Muscle of back (tissue), 13 donors: ENCODE measurements around the gene SFXN5. TPM values are rescaled to one million over a fixed set of nuclear protein-coding genes. Genes with fewer than 3 reads are reported as not detected.
A peak's percentile ranks its signal among the peaks of the same experiment; 100 is the strongest.
"Not testable (repeated sequence)": the region's sequence is repeated elsewhere in the genome, so short reads cannot be mapped to it uniquely, and the experiment has no call there.

ENCODE experiments used
- DNase-seq, 3 donors: peaks; one replicate each; pipeline versions ENCODE4 v3.0.0 to v3.0.0-alpha.2; 2013
- long read RNA-seq, 9 donors: transcript quantifications; one replicate each; lab custom pipeline, GENCODE V29; 2026
- polyA plus RNA-seq, 10 donors: library from polyadenylated mRNA; unstranded; fragments of 120-200 nt; gene quantifications; one replicate each; pipeline ENCODE4 v1.2.1, GENCODE V29; 2013; ENCODE audit not compliant: insufficient read length in 10 of 10

SFXN5 gene, protein sequence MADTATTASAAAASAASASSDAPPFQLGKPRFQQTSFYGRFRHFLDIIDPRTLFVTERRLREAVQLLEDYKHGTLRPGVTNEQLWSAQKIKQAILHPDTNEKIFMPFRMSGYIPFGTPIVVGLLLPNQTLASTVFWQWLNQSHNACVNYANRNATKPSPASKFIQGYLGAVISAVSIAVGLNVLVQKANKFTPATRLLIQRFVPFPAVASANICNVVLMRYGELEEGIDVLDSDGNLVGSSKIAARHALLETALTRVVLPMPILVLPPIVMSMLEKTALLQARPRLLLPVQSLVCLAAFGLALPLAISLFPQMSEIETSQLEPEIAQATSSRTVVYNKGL
- 1 to 10 TPM; 4.8 to 7.8 (median 6.3) TPM for polyA plus RNA-seq
- long read RNA-seq, donor 1, result 0 reads
- long read RNA-seq, donor 2, result 0 reads
- long read RNA-seq, donor 3, result 0 reads
- long read RNA-seq, donor 4, result 0 reads
- long read RNA-seq, donor 5, result 0 reads
- long read RNA-seq, donor 6, full-length matches to known transcripts, result 1 of 1 reads
- long read RNA-seq, donor 6, partial matches to known transcripts, result 0 of 1 reads
- long read RNA-seq, donor 6, other reads (novel, unspliced or antisense), result 0 of 1 reads
- long read RNA-seq, donor 7, result 0 reads
- long read RNA-seq, donor 8, result 0 reads
- long read RNA-seq, donor 9, result 0 reads

DNA sequence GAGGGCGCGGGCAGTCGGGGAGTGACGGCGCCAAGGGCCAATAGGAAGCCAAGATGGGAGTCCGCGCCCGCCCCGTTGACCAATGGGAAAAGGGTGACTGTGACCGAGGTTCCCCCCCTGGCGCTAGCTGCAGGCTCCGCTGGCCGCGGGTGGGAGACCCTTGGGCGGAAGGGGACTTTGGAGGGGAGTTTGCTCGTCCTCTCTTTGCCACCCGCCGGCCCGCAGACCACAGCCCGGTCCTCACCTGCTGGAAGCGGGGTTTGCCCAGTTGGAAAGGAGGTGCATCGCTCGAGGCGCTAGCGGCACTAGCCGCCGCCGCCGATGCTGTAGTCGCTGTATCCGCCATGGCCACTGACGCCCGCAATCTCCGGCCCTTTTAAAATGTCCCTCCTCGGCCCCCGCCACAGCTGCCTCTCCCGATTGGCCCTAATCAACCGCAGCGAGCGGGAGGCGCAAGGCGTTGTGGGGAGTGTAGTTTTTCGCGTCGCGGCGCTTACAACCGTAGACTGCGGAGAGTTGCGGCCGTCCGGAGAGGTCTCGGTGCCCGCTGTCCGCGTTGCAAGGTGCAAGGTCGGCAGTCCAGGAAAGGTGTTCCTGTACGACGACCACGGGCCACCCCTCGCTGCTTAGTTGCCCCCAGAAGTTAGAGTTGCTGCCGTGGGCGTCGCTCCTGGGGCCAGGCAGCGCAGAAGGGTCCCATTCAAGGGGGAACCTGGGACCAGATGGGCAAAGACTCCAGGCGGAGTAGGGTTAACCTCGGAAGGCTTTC is at the start of gene SFXN5:
Gene SFXN5, minus strand, starts transcription at position 353 of the 769 bp plus-strand sequence. Its CDS starts 7 bp downstream, at position 346.
- DNase-seq, result peak; percentile 97 to 100 (median 98)

DNA sequence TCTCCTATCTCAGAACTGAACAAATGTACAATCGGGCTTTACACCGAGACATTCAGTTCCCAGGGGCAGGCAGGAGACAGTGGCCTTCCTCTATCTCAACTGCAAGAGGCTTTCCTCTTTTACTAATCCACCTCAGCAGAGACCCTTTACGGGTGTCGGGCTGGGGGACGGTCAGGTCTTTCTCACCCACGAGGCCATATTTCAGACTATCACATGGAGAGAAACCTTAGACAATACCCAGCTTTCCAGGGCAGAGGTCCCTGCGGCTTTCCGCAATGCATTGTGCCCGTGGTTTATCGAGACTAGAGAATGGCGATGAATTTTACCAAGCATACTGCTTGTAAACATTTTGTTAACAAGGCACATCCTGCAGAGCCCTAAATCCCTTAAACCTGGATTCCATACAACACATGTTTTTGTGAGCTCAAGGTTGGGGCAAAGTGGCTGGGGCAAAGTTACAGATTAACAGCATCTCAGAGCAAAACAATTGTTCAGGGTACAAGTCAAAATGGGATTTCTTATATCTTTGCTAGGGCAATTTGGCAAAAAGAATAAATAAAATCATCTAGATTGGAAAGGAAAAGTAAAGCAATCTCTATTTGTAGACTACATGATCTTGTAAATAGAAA is 48.2 kb upstream of the SFXN5 start:
- not testable (repeated sequence) for DNase-seq

DNA sequence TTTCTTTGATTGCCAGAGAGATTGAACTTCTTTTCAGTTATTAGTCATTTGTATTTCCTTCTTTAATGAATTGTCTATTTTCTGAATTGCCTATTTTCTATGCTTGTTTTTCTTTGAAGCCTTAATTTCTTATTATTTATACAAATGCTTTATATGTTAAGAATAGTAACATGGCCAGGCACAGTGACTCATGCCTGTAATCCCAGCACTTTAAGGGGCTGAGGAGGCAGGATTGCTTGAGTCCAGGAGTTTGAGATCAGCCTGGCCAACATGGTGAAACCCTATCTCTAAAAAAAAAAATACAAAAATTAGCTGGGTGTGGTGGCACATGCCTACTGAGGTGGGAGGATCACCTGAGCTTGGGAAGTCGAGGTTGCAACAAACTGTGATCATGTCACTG is 45.9 kb upstream of the SFXN5 start:
- no peak for DNase-seq

DNA sequence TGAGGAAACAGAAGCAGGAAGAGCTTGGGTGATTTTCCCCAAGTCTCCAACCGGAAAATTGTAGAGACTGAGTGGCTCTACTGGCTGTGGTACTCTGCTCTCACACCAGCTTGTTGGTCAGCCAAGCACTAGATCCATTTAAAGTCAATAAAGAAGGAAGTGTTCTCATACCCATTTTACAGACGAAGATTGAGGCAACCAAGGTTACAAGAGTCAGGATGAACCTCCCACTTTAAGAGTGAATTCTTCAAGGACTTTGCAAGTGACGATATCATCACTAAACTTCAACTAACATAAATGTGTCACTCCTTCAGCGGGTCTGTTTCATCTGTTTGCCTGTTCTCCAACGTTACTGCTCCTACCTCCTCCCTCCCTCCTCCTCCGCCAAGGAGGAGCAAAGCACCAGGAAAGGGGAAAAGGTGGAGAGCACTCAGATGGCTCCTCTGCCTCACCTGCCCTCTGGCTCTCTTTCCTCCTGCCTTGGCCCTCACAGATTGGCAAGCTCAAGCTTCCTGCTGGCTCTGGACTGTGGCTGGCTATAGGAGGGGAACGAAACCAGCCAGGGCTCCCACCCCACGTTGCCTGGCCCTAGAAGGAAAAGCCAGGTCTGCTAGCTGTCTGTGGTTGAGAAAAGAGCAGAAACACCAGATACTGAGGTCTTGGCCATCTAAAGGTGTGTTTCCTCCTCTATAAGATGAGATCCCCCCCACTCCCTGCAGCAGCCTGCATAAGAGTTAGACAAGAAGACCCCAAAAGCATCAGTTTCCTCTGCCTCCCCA is 44.9 kb upstream of the SFXN5 start:
- DNase-seq, result no peak

DNA sequence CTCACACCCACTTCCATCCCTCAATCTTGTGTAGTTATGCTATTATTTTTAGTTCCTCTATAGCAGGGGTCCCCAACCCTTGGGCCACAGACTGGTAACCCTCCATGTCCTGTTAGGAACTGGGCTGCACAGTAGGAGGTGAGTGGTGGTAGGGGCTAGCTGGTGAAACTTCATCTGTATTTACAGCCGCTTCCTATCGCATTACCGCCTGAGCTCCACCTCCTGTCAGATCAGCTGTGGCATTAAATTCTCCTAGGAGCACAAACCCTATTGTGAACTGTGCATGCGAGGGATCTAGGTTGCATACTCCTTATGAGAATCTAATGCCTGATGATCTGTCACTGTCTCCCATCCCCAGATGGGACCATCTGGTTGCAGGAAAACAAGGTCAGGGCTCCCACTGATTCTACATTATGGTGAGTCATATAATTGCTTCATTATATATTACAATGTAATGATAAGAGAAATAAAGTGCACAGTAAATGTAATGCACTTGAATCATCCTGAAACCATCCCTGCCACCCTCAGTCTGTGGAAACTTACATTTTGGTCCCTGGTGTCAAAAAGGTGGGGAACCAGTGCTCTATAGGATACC is 42.9 kb upstream of the SFXN5 start:
- no peak for DNase-seq

DNA sequence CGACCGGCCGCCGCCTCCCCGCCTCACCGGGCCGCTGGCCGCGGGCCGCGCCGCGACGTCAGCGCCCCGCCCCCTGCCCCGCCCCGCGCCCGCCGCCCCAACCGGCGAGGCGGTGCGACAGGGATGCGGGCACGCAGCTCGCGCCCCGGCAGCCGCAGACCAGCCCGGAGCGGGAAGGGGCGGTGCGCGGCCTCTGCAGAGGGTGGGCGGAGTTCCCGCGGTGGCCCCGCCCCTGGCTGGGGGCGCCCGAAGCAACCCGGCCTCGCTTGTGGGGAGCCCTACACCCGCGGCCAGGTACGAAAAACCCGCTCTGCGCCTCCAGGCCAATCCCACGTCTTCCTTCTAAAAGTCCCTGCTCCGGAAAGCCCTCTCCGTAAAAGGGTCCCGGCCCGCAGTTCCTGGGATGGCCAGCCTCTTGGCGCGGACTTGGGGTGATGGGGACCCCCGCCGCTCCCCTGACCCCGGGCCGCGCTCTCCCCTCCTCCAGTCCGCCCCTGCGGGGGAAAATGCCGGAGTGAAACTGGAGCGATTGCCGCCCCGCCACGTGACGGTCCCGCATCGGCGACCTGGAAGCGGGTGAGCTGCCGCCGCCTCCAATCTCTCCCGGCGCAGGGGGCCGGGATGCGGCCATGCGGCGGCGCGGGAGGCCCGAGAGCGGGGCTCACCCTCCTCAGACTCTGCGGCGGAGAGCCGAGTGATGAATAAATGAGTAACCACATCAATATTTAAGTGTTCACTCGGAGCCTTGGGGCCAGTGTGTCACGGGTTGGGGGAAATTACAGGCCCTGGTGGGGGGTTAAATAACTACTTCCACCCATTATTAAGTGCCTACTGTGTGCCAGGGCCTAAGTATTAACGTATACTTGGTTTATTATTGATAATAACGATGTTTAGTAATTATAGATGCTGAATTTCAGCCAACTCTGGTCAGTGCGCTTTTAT is 41.7 kb upstream of the SFXN5 start, which contains the start of gene RAB11FIP5:
Gene RAB11FIP5, minus strand, starts transcription at position 36 of the 942 bp plus-strand sequence. CDS start 171 bp downstream, outside the sequence.
- DNase-seq, result peak; percentile 80 to 88 (median 81)

DNA sequence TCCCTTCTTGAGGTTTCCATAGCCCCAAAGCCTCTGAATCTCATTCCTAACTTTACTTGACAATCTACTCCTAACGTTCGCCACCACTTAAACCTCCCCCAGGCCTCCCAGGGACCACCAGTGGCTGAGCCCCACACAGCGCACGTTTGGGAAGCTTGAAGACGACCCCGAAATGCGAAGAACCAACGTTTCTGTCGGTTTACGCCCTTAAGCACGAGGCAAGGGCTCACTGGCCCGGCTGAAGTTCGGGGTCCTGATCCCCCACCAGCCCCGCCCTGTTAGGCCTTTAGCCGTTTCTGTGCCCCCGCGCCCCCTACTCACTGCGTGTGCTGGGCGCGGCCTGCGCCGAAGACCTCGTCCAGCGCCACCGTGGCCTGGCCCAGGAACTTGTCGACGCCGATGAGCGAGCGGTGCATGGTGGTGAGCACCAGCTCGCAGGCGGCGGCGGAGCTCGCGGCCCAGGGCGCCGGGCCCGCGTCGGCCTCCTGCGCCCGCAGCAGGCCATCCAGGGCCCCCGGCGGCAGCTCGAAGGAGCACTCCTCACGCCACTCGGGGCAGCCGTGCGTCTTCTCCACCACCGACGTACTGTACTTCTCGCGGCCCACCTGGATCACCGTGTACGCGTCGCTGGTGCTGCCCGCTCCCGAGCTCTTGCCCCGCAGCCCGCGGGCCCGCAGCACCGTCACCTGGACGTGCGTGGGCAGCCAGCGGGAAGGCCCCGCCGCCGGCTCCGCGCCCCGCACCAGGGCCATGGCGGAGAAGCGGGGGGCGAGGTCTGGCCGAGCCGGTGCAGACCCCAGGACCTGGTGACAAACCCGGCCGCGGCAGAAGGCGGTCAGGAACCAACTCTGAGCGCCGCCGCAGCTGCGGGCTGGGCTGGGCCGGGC is 40.8 kb upstream of the SFXN5 start:
- peak in 2 of 3 donors; percentile 43 to 80 for DNase-seq

DNA sequence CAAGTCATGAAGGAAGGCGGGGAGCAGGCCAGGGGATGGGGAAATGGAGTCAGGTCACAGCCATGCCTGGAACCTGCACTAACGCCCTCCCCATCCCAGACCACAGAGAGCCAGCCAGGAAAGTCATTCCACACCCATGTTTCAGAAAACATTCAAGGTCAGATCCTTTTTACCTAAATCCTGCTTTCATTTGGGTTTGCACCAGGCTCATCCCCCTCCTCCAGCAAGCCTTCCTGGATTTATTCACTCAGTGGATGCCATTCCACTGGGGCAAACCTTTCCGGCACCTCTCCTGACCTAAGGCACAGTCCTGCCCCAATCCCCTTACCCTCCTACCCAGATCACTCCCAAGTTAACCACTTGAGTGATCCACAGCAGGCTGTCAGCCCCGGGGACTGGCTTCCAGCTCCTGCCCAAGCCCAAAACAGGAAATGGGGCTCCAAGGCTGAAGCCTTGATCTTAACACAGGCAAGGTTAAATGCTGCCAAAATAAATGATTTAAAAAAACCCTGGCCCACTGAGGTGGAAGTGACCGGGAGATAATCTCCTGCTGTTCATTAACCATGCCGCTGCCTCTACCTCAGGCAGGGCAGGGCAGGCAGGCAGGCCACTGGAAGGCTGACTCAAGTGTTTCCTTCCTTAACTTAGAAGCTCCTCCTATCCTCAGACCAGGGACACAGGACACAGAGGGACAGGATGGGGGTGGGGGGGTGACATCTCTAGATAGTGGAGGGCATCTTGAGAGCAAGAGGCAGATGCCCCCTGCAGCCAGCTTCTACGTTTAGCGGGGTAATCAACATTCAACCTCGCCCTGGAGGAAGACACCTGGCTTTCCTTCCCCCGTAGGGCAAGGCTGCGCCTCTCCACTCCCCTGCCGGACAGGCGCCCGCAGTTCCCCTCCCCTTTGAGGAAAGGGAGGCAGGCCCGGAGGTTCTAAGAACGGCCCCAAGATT is 39.8 kb upstream of the SFXN5 start:
- DNase-seq, result no peak

DNA sequence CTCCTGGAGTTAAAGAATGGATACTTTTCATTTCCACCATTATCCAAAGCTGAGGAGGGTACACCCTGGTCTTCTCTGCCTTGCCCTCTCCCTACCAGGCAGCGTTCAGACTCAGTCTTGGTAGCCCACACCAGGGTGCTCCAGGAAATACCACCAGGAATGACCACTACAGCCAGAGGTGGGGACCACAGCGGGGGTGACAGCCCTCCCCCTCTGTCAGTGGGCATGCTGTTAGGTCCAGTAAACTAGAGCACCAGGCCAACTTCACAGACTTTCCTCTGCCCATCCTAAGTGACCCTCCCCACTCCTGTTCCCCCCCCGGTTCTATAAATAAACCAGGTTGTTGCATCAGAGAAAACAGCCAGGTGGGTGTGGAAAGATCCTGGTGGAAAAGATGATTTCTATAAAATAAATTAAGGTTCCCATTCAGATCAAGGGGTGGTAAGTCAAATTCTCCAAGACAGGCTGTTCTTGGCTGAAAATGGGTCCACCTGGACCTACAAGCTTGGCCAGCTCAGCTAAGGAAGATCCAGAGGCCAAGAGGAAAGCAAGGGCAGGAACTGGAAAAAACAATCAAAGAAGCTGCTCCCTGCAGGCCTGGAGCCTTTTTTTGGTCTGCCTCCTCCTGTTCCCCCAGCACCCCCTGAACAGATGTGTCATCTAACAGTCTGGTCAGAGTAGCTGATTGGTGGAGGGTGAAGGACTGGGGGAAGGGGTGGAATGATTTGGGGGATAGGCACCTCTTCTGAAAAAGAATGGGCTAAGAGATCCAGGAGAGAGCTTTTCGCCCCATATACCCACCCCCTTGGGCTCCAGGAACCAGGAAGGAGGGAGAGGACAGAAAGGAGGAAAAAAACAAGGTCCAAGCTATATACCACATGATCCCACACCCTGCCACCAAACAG is 38.9 kb upstream of the SFXN5 start:
- peak in 2 of 3 donors; percentile 66 to 69 for DNase-seq

DNA sequence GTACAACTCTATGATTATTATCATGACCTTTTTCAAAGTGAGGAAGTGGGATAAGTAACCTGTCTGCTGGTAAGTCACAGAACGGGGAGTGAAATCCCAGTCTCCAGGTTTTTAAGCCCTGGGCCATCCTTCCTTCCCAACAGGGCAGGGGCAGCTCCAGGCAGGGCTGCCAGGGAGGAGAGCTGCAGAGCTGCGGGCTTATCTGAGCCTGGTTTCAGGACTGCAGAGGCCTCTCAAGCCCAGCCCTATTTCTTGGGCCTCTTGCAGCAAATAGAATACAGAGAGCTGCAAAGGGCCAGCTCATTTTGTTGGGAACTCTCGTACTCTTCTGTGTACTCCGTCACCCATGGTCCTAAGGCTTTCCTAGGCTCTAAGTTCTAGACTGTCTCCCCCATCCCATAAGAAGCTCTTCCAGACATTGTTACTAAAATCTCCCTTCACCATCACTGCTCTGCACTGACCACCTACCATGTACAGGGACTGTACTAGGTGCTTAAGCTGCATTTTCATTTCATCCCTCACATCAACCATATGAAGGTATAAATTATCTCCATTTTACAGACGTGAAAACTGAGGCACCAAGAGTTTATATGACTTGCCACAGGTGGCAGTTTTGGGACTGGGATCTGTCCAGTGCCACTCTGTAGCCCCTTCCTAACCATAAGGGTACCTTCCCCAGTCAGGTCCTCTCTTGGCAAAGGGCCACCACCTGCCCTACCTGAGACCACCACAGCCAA is 38.1 kb upstream of the SFXN5 start:
- DNase-seq, result no peak

DNA sequence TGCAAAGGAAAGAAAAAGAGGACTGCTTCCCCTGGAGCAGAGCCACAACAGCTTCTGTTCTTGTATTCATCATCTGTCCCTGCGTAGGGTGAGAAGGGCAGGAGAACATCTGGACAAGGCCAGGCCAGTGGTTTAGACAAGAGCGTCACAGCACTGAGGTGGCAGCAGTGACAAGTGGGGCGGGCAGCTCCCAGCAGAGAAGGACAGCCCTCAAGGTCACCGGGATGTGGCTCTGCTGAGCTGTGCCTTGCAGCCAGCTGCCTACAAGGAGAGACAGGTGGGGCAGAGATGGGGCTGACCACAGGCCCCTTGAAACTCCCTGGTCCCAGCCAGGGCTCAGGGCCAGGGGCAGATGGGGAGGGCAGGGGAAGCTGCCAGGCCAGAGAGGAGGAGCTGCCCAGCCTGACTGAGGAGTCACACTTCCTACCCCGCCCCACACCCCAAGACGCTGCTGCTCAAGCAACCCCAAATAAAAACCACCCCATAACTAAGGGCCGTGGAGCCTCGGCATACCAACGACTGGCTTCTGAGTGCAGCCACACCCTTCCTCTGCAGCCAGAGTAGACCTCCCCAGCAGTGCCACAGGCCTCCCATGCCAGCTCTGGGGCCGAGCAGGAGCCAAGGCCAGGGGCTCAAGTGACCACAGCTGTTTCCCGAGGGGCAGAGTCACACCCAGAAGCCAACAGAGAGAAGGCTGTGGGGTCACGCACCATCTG is 35.9 kb upstream of the SFXN5 start:
- peak in 1 of 3 donors; percentile 50 for DNase-seq

DNA sequence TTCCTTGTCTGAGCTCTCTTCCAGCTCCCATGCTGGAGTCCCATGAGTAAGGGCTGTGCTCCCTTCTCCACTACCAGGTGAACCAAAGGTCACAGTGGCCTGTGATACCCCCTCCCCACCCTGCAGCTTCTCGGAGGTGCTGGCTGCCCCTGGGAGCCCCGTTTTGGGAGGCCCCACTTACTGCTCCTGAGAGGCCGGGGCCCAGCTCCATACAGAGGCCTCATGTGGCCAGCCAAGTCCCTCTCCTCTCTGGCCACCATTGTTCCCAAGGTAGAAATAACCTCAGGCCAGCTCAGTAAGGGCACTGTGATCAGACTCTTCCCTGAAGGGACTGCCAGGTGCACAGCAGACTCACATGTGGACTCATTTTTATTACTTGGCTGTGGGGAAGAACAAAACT is 35.3 kb upstream of the SFXN5 start:
- DNase-seq, result no peak

DNA sequence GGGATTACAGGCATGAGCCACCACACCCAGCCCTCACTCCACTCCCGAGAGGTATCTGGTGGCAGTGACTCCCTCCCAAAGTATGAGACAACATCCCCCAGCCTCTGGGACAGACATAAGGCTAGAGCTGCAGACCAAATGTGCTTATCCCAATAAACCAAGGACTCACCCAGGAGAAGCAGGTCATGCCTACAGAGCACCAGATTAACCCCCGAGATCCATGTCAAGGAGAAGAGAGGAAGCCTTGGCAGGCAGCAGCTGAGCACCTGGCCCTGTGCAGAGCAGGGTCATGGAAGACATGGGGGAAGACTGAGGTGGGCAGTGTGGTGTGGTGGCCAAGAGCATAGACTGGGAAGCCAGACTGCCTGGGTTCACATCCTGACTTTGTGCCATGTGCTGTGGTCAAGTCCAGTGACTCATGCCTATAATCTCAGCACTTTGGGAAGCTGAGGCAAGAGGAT is 34.0 kb upstream of the SFXN5 start:
- DNase-seq, result no peak

DNA sequence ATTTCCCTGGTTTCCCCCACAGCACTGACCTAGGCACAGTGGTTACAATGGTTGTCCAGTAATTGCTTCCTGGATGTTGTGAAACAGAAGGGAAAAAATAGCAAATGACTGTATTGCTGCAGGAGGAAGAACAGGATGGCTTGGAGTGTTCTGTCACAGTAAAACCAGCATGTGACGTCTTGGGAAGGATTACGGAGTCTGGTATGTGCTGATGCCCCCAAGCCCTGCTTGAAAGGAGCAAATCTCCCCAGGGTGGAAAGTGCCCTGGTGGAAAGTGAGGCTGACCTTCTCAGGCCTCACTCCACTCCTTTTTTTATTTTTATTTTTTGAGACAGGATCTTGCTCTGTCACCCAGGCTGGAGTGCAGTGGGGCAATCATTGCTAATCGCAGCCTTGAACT is 33.4 kb upstream of the SFXN5 start:
- DNase-seq, result no peak
